Measurements from ENCODE around the gene UGP2. TPM values are rescaled to one million over a fixed set of nuclear protein-coding genes. Genes with fewer than 3 reads are reported as not detected.

The UGP2 gene
- polyA plus RNA-seq, 2 of the 4 experiments (the other 2 are of a cell fraction): 114 to 162 TPM

DNA sequence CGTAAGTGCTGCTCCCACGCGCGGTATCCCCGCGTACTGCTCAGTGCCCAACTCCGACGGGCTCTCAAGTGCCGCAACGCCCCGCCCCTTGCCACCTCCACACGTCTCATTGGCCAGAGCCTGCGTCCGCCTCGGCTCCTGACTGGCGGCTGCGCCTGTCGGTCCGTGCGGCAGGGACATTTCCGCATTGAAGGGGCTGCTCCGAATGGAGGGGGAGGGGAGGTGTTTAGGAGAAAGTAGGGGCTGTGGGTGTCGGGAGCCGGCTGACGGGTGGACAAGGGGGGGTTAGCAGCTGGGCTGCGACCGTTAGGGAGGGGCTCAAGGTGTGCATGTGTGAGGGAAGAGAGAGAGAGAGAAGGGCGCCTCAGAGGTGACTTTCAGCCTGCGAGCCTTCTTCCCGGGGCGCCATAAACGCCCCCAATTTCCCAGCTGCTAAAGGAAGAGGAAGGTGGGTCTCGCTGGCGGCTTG, 877 bp upstream of the UGP2 start:
- peak overlapping the region; percentile 94 to 98 for H3K27ac ChIP-seq
- TF ChIP-seq RAD21 (conservative IDR thresholded peaks at IDR 0.05 in 1 of 2, IDR thresholded peaks at IDR 0.05 in 1 of 2): 0 out of 5 replicates have a peak, but pooled peaks of 1 of the 2 experiments have one; percentile 7
- TF ChIP-seq, protein P1, sequence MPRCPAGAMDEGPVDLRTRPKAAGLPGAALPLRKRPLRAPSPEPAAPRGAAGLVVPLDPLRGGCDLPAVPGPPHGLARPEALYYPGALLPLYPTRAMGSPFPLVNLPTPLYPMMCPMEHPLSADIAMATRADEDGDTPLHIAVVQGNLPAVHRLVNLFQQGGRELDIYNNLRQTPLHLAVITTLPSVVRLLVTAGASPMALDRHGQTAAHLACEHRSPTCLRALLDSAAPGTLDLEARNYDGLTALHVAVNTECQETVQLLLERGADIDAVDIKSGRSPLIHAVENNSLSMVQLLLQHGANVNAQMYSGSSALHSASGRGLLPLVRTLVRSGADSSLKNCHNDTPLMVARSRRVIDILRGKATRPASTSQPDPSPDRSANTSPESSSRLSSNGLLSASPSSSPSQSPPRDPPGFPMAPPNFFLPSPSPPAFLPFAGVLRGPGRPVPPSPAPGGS (IDR thresholded peaks at IDR 0.05): peak; percentile 86
- TF ChIP-seq, protein P2, sequence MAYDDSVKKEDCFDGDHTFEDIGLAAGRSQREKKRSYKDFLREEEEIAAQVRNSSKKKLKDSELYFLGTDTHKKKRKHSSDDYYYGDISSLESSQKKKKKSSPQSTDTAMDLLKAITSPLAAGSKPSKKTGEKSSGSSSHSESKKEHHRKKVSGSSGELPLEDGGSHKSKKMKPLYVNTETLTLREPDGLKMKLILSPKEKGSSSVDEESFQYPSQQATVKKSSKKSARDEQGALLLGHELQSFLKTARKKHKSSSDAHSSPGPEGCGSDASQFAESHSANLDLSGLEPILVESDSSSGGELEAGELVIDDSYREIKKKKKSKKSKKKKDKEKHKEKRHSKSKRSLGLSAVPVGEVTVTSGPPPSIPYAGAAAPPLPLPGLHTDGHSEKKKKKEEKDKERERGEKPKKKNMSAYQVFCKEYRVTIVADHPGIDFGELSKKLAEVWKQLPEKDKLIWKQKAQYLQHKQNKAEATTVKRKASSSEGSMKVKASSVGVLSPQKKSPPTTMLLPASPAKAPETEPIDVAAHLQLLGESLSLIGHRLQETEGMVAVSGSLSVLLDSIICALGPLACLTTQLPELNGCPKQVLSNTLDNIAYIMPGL (CRISPR knock-in tag; IDR thresholded peaks at IDR 0.05; ENCODE audit: borderline replicate concordance): no peak
- peak; percentile 100 for TF ChIP-seq POLR2A (IDR thresholded peaks at IDR 0.05; ENCODE audit: low read length)
- TF ChIP-seq, protein P3, sequence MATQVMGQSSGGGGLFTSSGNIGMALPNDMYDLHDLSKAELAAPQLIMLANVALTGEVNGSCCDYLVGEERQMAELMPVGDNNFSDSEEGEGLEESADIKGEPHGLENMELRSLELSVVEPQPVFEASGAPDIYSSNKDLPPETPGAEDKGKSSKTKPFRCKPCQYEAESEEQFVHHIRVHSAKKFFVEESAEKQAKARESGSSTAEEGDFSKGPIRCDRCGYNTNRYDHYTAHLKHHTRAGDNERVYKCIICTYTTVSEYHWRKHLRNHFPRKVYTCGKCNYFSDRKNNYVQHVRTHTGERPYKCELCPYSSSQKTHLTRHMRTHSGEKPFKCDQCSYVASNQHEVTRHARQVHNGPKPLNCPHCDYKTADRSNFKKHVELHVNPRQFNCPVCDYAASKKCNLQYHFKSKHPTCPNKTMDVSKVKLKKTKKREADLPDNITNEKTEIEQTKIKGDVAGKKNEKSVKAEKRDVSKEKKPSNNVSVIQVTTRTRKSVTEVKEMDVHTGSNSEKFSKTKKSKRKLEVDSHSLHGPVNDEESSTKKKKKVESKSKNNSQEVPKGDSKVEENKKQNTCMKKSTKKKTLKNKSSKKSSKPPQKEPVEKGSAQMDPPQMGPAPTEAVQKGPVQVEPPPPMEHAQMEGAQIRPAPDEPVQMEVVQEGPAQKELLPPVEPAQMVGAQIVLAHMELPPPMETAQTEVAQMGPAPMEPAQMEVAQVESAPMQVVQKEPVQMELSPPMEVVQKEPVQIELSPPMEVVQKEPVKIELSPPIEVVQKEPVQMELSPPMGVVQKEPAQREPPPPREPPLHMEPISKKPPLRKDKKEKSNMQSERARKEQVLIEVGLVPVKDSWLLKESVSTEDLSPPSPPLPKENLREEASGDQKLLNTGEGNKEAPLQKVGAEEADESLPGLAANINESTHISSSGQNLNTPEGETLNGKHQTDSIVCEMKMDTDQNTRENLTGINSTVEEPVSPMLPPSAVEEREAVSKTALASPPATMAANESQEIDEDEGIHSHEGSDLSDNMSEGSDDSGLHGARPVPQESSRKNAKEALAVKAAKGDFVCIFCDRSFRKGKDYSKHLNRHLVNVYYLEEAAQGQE (IDR thresholded peaks at IDR 0.05): peak; percentile 41; the same call in 1 of the 2 replicates
- peak in 1 of 2 experiments; percentile 6; a peak in 1 of 4 replicates for TF ChIP-seq CEBPB (IDR thresholded peaks at IDR 0.05)
- TF ChIP-seq EHF (CRISPR knock-in tag; IDR thresholded peaks at IDR 0.05): no peak
- TF ChIP-seq, protein P4, sequence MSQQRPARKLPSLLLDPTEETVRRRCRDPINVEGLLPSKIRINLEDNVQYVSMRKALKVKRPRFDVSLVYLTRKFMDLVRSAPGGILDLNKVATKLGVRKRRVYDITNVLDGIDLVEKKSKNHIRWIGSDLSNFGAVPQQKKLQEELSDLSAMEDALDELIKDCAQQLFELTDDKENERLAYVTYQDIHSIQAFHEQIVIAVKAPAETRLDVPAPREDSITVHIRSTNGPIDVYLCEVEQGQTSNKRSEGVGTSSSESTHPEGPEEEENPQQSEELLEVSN (IDR thresholded peaks at IDR 0.05; ENCODE audit: borderline replicate concordance, low read depth): no peak
- TF ChIP-seq JUN (IDR thresholded peaks at IDR 0.05): peak in 1 of 2 experiments; percentile 14; a peak in 3 of 5 replicates
- peak; percentile 90 for TF ChIP-seq MAX (IDR thresholded peaks at IDR 0.05)
- TF ChIP-seq PBX3 (IDR thresholded peaks at IDR 0.05): peak; percentile 98
- 0 out of 2 replicates have a peak, but pooled peaks have one; percentile 47 for TF ChIP-seq ESRRA (IDR thresholded peaks at IDR 0.05; ENCODE audit: borderline replicate concordance, low read length)
- TF ChIP-seq CHD2 (IDR thresholded peaks at IDR 0.05; ENCODE audit: low read length, partially characterized antibody): peak; percentile 76
- TF ChIP-seq GATA3 (IDR thresholded peaks at IDR 0.05; ENCODE audit: borderline replicate concordance): 0 out of 2 replicates have a peak, but pooled peaks have one; percentile 7
- TF ChIP-seq FOSB (CRISPR knock-in tag; IDR thresholded peaks at IDR 0.05): no peak
- under 1% methylated on average over 24 of the region's 34 CpGs for WGBS (ENCODE audit: missing lambda C conversion rate)
- H3K4me3 ChIP-seq: peak overlapping the region; percentile 93
- FAIRE-seq: peak; percentile 79
- peak; percentile 97 to 99 for DNase-seq (ENCODE audit: low read depth in 1 of 2, low spot score in 1 of 2)
- peak overlapping the region; percentile 83 for H3K4me2 ChIP-seq
- H3K4me1 ChIP-seq: peaks cover 17% of the 10 kb centered on the region; the same call in 2 of the 3 replicates
- POLR2A ChIA-PET: interaction anchor here (0.7 to 5.7 kb wide), 18 partner anchors 10 to 252 kb away, joined by 3 to 103 read pairs (median 4); partner anchors contain the start of genes MDH1 and WDPCP
- peak; percentile 89 to 95 for ATAC-seq
- CTCF ChIA-PET: interaction anchor here (0.7 to 6.8 kb wide), 13 partner anchors 8 to 143 kb away, joined by 3 to 56 read pairs (median 5); no protein-coding TSS in a partner anchor
- H3K9me3 ChIP-seq: no peaks in the 10 kb centered on the region
